Stomach smooth muscle (tissue), 2 donors: ENCODE results near the gene FAM227A.
"Not testable (repeated sequence)": the region's sequence is repeated elsewhere in the genome, so short reads cannot be mapped to it uniquely, and the experiment has no call there.

Source experiments
- H3K27ac ChIP-seq: one replicate; pipeline ENCODE4 v1.7.0; 2013; ENCODE audit warnings: mild to moderate bottlenecking, low read length, inconsistent platforms
- H3K27me3 ChIP-seq, 2 donors: one replicate each; pipeline ENCODE4 v1.7.0; 2013; ENCODE audit warnings: low read length in 2 of 2; ENCODE audit not compliant: insufficient read depth in 2 of 2, control insufficient read depth in 1 of 2
- H3K36me3 ChIP-seq, 2 donors: one replicate each; pipeline ENCODE4 v1.7.0; 2013; ENCODE audit warnings: low read length in 2 of 2; ENCODE audit not compliant: control insufficient read depth in 2 of 2, insufficient read depth in 2 of 2
- H3K4me1 ChIP-seq: one replicate; pipeline ENCODE4 v1.7.0; 2013; ENCODE audit warnings: low read length; ENCODE audit not compliant: control insufficient read depth, insufficient read depth
- H3K4me3 ChIP-seq, 2 donors: one replicate each; pipeline ENCODE4 v1.7.0; 2013; ENCODE audit warnings: low read length in 2 of 2
- H3K9ac ChIP-seq, 2 donors: one replicate each; pipeline ENCODE4 v1.7.0; 2013; ENCODE audit warnings: low read length in 2 of 2, mild to moderate bottlenecking in 1 of 2
- H3K9me3 ChIP-seq, 2 donors: one replicate each; pipeline ENCODE4 v1.7.0; 2013; ENCODE audit warnings: low read length in 2 of 2; ENCODE audit not compliant: control insufficient read depth in 2 of 2
- donor health status: healthy.
- donor health status: Pancreatic carcinoma.

The FAM227A gene

DNA sequence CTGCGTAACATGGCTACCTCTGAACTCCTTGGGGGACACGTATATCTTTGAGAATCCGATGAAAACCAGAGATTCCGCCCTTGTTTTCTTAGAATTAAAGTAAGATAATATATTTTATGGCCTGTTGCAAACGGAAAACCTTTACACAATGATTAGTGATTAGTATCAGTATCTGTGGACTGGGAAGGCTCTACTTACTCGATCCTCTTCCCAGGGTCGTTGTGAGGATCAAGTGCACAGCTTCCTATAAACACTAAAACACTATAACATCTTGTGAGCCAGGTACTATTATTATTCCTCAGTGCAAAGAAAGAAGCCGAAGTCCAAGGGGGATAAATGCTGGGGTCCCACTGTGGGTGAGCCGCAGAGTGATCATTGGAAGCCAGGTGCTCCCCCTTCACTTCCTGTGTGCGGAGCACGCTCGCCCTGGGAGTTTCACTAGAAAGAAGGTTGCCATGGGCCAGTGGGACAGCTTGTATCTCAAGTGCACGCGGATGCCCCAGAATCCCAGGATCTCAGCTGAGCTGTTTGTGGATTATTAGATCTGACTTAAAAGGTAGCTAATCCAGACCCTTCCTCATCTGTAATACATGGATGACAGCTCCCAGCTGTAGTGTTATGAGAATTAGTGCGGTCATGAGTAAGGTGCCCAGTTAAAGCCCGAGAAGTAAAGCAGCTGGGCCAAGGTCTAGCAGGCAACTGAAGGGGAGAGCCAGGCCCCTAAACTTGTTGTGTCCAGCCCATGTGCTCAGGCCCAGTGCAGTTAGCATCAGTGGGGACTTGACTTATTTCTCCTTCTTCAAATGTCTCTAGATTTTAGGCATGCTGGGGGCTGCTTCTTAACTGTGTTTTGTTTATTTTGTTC, 1.1 kb upstream of the FAM227A start:
- Histone ChIP-seq H3K36me3 (peaks cover 0 to 3% of the 10 kb centered on the region in 2 donors), H3K9ac (peak overlapping the region; percentile 93 to 98), H3K4me1 (peaks cover 14% of the 10 kb centered on the region), H3K27ac (peak overlapping the region; percentile 91), H3K9me3 (no peaks in the 10 kb centered on the region), H3K4me3 (peak overlapping the region; percentile 93 to 94), H3K27me3 (no peaks in the 10 kb centered on the region)

DNA sequence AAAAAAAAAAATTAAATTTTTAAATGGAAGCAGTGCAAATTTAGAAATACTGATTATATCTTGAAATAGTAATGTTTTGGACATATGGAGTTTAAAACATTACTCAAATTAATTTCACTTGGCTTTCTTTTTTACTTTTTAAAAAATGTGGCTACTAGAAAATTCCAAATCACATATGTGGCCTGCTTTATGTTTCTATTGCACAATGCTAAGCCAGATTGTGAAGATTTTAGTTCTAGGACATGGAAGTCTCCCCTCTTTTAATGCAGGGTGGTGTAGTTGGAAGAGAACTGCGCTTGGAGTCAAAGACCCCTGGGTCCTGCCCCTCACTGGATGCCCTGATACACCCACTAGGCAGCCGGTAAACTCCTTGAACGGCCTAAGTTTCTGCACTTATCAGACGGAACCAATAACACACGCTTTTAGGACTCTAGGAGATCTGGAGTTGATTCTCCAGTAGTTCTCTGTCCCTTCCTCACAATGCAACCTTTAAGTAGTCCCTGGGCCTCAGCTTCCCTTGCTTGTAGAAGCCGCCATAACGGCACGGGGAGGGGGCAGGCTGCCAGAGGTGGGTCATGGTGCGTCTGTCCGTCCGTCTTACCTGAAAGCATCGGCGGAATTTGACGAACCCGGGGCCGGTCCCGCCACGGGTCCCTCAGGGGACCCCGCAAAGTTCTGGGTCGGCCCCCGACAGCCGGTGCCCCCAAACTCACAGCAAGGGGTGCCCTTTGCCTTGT, 505 bp downstream of the FAM227A start:
- Histone ChIP-seq H3K27ac (peak overlapping the region; percentile 91), H3K9ac (peak overlapping the region; percentile 93 to 98), H3K9me3 (no peaks in the 10 kb centered on the region), H3K27me3 (no peaks in the 10 kb centered on the region), H3K36me3 (no peaks in the 10 kb centered on the region), H3K4me3 (peak overlapping the region; percentile 93 to 94), H3K4me1 (peaks cover 14% of the 10 kb centered on the region)

DNA sequence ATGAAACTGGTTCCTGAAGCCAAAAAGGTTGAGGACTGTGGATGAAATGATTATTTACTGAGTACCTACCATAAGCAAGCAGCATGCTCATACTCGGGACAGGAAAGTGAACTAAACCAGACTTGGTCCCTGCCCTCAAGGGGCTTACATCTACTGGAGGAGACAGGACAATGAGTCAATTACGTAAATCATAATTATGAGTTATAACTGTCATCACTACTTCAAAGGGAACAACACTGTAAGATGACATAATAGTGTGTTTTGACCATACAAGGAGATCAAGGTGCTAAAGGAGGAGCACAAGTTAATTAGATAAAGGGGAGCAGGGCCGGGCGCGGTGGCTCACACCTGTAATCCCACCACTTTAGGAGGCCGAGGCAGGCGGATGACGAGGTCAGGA, 2.5 kb downstream of the FAM227A start:
- Histone ChIP-seq H3K4me1 (peaks cover 14% of the 10 kb centered on the region), H3K27ac (no peak overlapping the region), H3K36me3 (no peaks in the 10 kb centered on the region), H3K9ac (no peak overlapping the region), H3K9me3 (no peaks in the 10 kb centered on the region), H3K4me3 (no peak overlapping the region), H3K27me3 (no peaks in the 10 kb centered on the region)

DNA sequence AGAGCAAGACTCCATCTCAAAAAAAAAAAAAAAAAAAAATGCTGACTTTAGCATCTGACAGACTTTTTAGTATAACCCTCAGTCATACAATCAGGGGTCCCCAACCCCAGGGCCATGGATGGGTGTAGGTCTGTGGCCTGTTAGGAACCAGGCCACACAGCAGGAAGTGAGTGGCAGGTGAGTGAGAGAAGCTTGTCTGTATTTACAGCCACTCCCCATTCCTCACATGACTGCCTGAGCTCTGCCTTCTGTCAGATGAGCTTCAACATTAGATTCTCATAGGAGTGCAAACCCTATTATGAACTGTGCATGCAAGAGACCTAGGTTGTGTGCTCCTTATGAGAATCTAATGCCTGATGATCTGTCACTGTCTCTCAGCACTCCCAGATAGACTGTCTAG, 3.3 kb downstream of the FAM227A start:
- H3K27me3 ChIP-seq, result no peaks in the 10 kb centered on the region
- H3K27ac ChIP-seq, result no peak overlapping the region
- H3K36me3 ChIP-seq, result no peaks in the 10 kb centered on the region
- no peak overlapping the region for H3K9ac ChIP-seq
- H3K9me3 ChIP-seq, result no peaks in the 10 kb centered on the region
- H3K4me1 ChIP-seq, result peaks cover 14% of the 10 kb centered on the region
- no peak overlapping the region for H3K4me3 ChIP-seq

DNA sequence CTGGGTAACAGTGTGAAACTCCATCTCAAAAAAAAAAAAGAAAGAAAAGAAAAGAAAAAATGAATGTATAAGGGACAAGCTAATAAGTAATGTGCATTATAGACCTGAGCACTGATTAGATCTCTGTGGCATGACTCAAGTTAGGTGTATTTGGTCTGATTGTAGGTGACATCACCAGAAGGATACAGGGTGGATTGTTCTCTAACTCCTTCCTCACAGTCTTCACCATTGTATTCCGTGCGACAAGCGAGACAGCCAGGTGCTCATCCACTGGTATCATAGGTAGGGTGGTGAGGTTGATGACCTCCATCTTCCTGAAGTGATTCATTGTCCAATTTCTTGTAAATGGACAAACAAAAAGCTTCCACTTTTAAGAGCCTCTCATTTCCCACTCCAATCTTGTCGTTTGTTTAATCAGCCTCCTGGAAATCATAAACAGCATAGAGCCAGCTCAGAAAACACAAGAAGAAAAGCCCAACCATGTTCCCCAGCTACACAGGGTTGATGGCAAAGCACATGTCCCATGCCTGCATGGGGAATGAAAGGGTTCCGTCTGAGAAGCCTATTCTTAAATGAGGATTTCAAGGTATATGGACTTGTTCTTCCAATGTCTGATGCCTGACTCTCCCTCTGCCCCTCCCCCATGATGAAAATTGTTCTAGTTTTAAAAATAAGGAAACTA, 6.2 kb downstream of the FAM227A start:
- H3K9ac ChIP-seq, result no peak overlapping the region
- no peaks in the 10 kb centered on the region for H3K27me3 ChIP-seq
- no peaks in the 10 kb centered on the region for H3K4me1 ChIP-seq
- no peak overlapping the region for H3K27ac ChIP-seq
- H3K4me3 ChIP-seq, result no peak overlapping the region
- no peaks in the 10 kb centered on the region for H3K36me3 ChIP-seq
- H3K9me3 ChIP-seq, result no peaks in the 10 kb centered on the region

DNA sequence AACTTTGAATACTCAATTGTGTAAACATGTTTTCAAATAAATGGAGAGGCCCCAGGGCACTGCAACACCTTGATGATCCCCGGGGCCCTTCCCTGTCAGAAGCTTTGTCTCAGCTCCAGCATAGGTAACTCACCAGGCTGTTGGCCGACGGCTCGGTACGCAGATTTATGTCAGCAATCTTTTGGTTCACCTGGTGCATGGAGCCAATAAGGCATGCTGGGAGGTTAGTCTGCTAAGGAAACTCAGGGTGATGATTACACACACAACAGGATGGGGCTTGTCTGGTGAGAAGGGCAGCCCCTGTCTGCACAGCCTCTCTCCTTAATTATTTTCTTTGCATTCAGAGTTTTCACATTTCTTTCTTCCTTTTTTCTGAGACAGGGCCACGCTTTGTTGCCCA, 10.8 kb downstream of the FAM227A start:
- H3K4me3 ChIP-seq, result no peak overlapping the region
- H3K4me1 ChIP-seq, result no peaks in the 10 kb centered on the region
- no peaks in the 10 kb centered on the region for H3K36me3 ChIP-seq
- H3K27me3 ChIP-seq, result no peaks in the 10 kb centered on the region
- no peak overlapping the region for H3K9ac ChIP-seq
- no peaks in the 10 kb centered on the region for H3K9me3 ChIP-seq
- no peak overlapping the region for H3K27ac ChIP-seq

DNA sequence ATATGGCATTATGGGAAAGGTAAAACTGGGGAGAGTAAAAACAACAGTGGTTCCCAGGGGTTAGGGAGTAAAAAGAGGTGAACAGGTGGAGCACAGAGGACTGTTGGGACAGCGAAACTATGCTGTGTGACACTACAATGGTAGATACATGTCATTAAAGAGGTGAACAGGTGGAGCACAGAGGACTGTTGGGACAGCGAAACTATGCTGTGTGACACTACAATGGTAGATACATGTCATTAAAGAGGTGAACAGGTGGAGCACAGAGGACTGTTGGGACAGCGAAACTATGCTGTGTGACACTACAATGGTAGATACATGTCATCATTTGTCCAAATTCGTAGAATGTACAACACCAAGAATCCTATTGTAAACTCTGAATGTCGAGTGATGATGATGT, 11.9 kb downstream of the FAM227A start:
- H3K27ac ChIP-seq, H3K9me3 ChIP-seq, H3K27me3 ChIP-seq, H3K4me1 ChIP-seq, H3K4me3 ChIP-seq, H3K36me3 ChIP-seq, H3K9ac ChIP-seq: not testable (repeated sequence)

DNA sequence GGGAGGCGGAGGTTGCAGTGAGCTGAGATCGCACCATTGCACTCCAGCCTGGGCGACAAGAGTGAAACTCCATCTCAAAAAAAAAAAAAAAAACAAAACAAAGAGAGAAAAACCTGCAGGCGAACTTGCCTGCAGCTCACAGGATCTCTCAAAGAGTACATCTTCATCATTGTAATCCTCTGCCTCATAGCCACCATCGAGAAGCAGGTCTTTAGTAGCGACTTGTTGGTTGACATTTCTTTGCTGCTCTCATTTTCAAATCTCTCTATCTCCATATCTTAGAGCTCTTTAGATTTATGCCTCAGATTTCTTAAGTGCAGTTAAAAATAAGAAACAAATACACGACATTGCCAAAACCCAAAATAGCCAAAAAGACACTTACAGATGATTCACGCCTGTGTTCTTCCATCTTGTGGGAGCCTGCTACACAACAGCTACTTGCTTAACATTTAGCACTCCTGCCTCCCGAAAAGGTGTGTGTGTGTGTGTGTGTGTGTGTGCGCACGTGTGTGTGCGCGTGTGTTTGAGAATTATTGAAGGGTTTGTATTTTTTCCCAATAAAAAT, 14.6 kb downstream of the FAM227A start:
- H3K27me3 ChIP-seq, result no peaks in the 10 kb centered on the region
- H3K4me1 ChIP-seq, result no peaks in the 10 kb centered on the region
- H3K9me3 ChIP-seq, result no peaks in the 10 kb centered on the region
- H3K36me3 ChIP-seq, result no peaks in the 10 kb centered on the region
- no peak overlapping the region for H3K27ac ChIP-seq
- H3K4me3 ChIP-seq, result no peak overlapping the region
- no peak overlapping the region for H3K9ac ChIP-seq

DNA sequence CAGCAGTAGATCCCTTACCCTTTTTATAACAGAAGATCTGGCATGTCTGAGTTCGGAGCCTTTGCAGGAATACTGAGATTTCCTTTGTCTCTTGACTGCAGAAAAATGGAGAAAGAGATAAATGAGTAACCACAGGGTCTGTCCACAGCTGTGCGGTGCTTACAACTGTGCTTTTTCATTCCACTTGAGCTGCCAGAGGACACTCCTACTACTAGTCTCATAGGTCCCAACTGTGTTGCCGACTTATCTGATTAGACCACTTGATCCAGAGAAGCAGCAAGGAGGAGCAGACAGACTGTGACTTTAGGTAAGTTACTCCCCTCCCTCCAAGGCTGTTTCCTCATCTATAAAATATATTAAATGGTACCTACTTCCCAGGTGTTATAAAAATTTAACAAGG, 17.5 kb downstream of the FAM227A start:
- H3K36me3 ChIP-seq, result peaks cover 0 to 4% of the 10 kb centered on the region in 2 donors
- no peaks in the 10 kb centered on the region for H3K27me3 ChIP-seq
- H3K27ac ChIP-seq, result no peak overlapping the region
- no peaks in the 10 kb centered on the region for H3K4me1 ChIP-seq
- H3K4me3 ChIP-seq, result no peak overlapping the region
- H3K9ac ChIP-seq, result no peak overlapping the region
- no peaks in the 10 kb centered on the region for H3K9me3 ChIP-seq

DNA sequence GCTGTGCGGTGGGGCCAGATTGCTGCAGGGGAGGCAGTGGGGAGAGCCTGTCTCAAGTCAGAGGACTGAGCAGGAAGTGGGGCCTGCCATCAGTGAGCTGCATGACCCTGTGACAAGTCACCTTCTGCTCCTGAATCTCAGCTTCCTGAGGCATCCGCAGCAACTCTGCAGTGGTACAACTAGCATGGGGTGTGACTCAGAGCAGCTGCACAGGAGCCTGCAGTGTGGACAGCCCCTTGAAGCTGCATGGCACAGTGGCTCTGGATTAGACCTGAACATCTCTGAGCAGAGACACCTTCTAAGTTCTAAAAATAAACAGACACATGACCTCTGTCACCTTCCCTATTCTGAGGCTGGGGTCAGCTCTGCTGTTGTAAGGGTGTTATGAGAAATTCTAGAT, 18.0 kb downstream of the FAM227A start:
- peaks cover 0 to 4% of the 10 kb centered on the region in 2 donors for H3K36me3 ChIP-seq
- H3K4me1 ChIP-seq, result no peaks in the 10 kb centered on the region
- no peaks in the 10 kb centered on the region for H3K9me3 ChIP-seq
- no peak overlapping the region for H3K9ac ChIP-seq
- no peaks in the 10 kb centered on the region for H3K27me3 ChIP-seq
- no peak overlapping the region for H3K27ac ChIP-seq
- no peak overlapping the region for H3K4me3 ChIP-seq
